ENCODE data around the gene SSX2B. TPM values are rescaled to one million over a fixed set of nuclear protein-coding genes. Genes with fewer than 3 reads are reported as not detected.

SSX2B gene
- total RNA-seq = not detected in 2 replicates

DNA sequence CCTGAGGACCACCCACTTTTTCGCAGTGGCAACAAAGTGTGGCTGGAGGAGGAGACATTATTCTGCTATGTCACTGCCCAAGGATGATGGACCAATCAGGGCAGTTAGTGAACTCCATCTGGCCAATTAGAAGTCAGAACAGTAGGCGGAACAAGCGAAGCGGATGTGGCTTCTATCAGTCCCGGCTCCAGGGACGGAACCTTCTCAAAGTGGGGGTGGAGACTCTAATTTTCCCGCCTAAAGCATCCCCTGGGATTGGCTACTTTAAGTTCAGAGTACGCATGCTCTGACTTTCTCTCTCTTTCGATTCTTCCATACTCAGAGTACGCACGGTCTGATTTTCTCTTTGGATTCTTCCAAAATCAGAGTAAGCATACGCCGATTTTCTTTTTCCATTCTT is at the start of gene SSX2B:
Gene SSX2B, plus strand, starts transcription at position 301 of the 400 bp plus-strand sequence. CDS start 1,429 bp downstream, outside the sequence.

DNA sequence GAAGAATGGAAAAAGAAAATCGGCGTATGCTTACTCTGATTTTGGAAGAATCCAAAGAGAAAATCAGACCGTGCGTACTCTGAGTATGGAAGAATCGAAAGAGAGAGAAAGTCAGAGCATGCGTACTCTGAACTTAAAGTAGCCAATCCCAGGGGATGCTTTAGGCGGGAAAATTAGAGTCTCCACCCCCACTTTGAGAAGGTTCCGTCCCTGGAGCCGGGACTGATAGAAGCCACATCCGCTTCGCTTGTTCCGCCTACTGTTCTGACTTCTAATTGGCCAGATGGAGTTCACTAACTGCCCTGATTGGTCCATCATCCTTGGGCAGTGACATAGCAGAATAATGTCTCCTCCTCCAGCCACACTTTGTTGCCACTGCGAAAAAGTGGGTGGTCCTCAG is 44.0 kb upstream of the SSX2B start, which contains the start of gene SSX2:
Gene SSX2, minus strand, starts transcription at position 101 of the 400 bp plus-strand sequence. CDS start 1,429 bp downstream, outside the sequence.

GRCh38 chrX:52797327-52797726 is 46.3 kb downstream of the SSX2B start, which contains the start of gene SPANXN5:
TSS of gene SPANXN5 (minus strand) at chrX:52797427. CDS start at chrX:52797348, 79 bp downstream.

Other genes starting within 250 kb of the SSX2B start
- not detected in 2 replicates for gene XAGE1B, start 234.2 kb upstream of the SSX2B start, total RNA-seq
- not detected in 2 replicates for gene SSX7, start 96.4 kb upstream of the SSX2B start, total RNA-seq
- not detected in 2 replicates for gene SSX2, start 44.1 kb upstream of the SSX2B start, total RNA-seq
- gene SPANXN5, start 46.2 kb downstream of the SSX2B start, total RNA-seq = not detected in 2 replicates
- not detected in 2 replicates for gene XAGE5, start 60.0 kb downstream of the SSX2B start, total RNA-seq
- gene XAGE3, start 116.8 kb downstream of the SSX2B start, total RNA-seq = not detected in 2 replicates
- gene FAM156B, start 146.1 kb downstream of the SSX2B start, total RNA-seq = 6.5 and 10.4 TPM in 2 replicates
- gene FAM156A, start 207.3 kb downstream of the SSX2B start, total RNA-seq = 5.5 and 14.7 TPM in 2 replicates

Data from epithelial cell of umbilical artery (primary cell).